Urinary bladder (tissue), 4 donors: Measurements from ENCODE around the gene PLPPR4. TPM values are rescaled to one million over a fixed set of nuclear protein-coding genes. Genes with fewer than 3 reads are reported as not detected.

Experiments
- DNase-seq: peaks from one replicate; pipeline ENCODE4 v3.0.0-alpha.2; 2015; ENCODE audit errors: extremely low spot score
- H3K27ac ChIP-seq: one replicate; pipeline ENCODE4 v1.5.1; 2013; ENCODE audit warnings: low read depth, mild to moderate bottlenecking, moderate library complexity
- H3K36me3 ChIP-seq: one replicate; pipeline ENCODE4 v1.6.1; 2013; ENCODE audit warnings: mild to moderate bottlenecking, moderate library complexity; ENCODE audit not compliant: insufficient read depth
- H3K4me1 ChIP-seq: one replicate; pipeline ENCODE4 v1.6.1; 2013; ENCODE audit warnings: mild to moderate bottlenecking, moderate library complexity; ENCODE audit not compliant: insufficient read depth
- H3K4me3 ChIP-seq: one replicate; pipeline ENCODE4 v1.5.1; 2013; ENCODE audit warnings: low read depth, low read length
- WGBS: extraction: QIAGEN DNeasy Blood & Tissue Kit; methylation state at CpG from one replicate; pipeline ENCODE4 v1.1.7; 2013; 5-methylcytosine and 5-hydroxymethylcytosine counted together
- polyA plus RNA-seq: library from polyadenylated mRNA; stranded (reverse); fragments of 200-250 nt; gene quantifications from one replicate; pipeline ENCODE4 v1.2.3, GENCODE V29; 2013
- total RNA-seq: library from RNA; depleted of rRNA; stranded (reverse); fragments of >200 nt; gene quantifications from one replicate; pipeline ENCODE4 v1.2.3, GENCODE V29; 2014
- donor health status: healthy with polysubstance abuse.
- donor health status: healthy.

PLPPR4 gene
- total and polyA plus RNA-seq, 2 donors = 23.8 to 25.4 TPM

DNA sequence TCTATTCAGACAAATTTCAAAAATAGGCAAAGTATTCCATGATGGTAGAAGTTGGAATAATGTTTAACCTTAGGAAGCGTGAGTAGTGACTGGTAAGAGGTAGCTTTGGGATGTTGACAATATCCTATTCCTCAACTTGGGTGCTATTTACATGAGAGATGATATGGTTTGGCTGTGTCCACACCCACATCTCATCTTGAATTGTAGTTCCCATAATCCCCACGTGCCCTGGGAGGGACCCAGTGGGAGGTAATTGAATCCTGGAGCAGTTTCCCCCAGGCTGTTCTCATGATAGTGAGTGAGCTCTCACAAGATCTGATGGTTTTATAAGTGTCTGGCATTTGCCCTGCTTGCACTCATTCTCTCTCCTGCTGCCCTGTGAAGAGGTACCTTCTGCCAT, 67.3 kb downstream of the PLPPR4 start:
- 65% methylated on average over 2 of the region's 2 CpGs for WGBS
- H3K27ac ChIP-seq = no peak overlapping the region

DNA sequence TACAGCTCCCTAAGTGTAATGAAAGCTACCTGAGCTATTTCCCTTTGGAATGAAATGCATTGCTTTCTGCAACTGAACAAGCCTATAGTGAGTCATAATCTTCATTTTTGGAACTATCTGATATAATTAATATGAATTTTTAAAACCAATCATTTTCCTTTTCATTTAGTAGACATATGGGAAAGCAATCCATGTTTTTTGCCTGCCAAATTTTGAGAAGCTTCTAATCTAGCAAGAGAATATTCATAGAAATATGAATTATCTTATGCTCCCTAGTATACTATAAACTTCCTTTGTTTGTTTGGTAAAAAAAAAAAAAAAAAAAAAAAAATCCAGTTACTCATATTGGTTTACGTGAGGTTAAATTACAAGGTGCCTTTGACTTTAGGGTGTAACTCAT, 68.3 kb downstream of the PLPPR4 start:
- 91% methylated on average over 1 of the region's 1 CpG for WGBS
- no peak overlapping the region for H3K4me3 ChIP-seq

More for the DNA sequence above, 67.3 kb downstream of the PLPPR4 start:
- Histone ChIP-seq H3K36me3 (no peaks in the 10 kb centered on the region), H3K4me1 (no peaks in the 10 kb centered on the region), H3K4me3 (no peak overlapping the region)
- DNase-seq = no peak

GRCh38 chr1:99334991-99335390, 70.7 kb downstream of the PLPPR4 start:
- H3K27ac ChIP-seq = no peak overlapping the region
- WGBS = 69% methylated on average over 5 of the region's 5 CpGs

More for the DNA sequence above, 68.3 kb downstream of the PLPPR4 start:
- DNase-seq = no peak
- no peaks in the 10 kb centered on the region for H3K4me1 ChIP-seq
- no peak overlapping the region for H3K27ac ChIP-seq
- H3K36me3 ChIP-seq = no peaks in the 10 kb centered on the region

GRCh38 chr1:99347041-99347684, 82.9 kb downstream of the PLPPR4 start:
- no peak overlapping the region for H3K27ac ChIP-seq
- WGBS = 87% methylated on average over 2 of the region's 2 CpGs
- no peaks in the 10 kb centered on the region for H3K4me1 ChIP-seq
- H3K4me3 ChIP-seq = no peak overlapping the region
- no peak for DNase-seq
- no peaks in the 10 kb centered on the region for H3K36me3 ChIP-seq

More at GRCh38 chr1:99334991-99335390, 70.7 kb downstream of the PLPPR4 start:
- H3K36me3 ChIP-seq = no peaks in the 10 kb centered on the region
- no peak for DNase-seq
- H3K4me1 ChIP-seq = no peaks in the 10 kb centered on the region
- H3K4me3 ChIP-seq = no peak overlapping the region

- 49% methylated on average over 5 of the region's 5 CpGs for WGBS
- Histone ChIP-seq H3K27ac (no peak overlapping the region), H3K4me1 (no peaks in the 10 kb centered on the region), H3K36me3 (no peaks in the 10 kb centered on the region), H3K4me3 (no peak overlapping the region)
- DNase-seq = no peak
These were observed 84.3 kb downstream of the PLPPR4 start for GRCh38 chr1:99348397-99349132.

DNA sequence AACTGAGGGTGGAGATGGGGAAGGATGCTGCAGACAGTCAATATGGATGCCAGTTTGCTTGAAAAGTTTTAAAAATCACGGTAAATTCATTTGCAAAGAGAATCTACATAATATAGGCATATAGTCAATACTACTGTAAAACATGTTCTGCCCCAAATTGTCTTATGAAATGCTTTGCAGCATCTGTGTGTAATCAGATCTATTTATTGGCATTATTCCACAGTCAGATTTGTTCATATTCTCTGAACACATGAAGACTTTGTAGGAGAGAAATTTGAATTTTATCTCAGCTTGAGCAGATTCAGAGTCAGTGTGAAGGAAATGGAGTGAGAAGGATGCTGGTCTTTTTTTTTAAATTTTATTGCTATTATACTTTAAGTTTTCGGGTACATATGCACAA, 88.5 kb downstream of the PLPPR4 start:
- DNase-seq = no peak
- WGBS = 85% methylated on average over 2 of the region's 2 CpGs

GRCh38 chr1:99358770-99359169, 94.5 kb downstream of the PLPPR4 start:
- no peaks in the 10 kb centered on the region for H3K36me3 ChIP-seq
- no peak overlapping the region for H3K4me3 ChIP-seq
- H3K27ac ChIP-seq = no peak overlapping the region
- DNase-seq = no peak
- H3K4me1 ChIP-seq = no peaks in the 10 kb centered on the region

More for the DNA sequence above, 88.5 kb downstream of the PLPPR4 start:
- Histone ChIP-seq H3K36me3 (no peaks in the 10 kb centered on the region), H3K4me1 (no peaks in the 10 kb centered on the region), H3K4me3 (no peak overlapping the region), H3K27ac (no peak overlapping the region)
